Endodermal cell (in vitro differentiated cells): ENCODE data around the gene PACRG. TPM values are rescaled to one million over a fixed set of nuclear protein-coding genes. Genes with fewer than 3 reads are reported as not detected.

ENCODE experiments used
- DNase-seq: peaks from one replicate; pipeline ENCODE4 v3.0.0-alpha.2; 2017
- H3K27ac ChIP-seq: 2 replicates; pipeline ENCODE4 v1.5.1; 2013; ENCODE audit warnings: mild to moderate bottlenecking, low read depth, low read length, moderate library complexity
- H3K27me3 ChIP-seq: 2 replicates; pipeline ENCODE4 v1.6.1; 2013; ENCODE audit warnings: mild to moderate bottlenecking, low read length, moderate library complexity; ENCODE audit not compliant: insufficient read depth, control insufficient read depth, poor library complexity, severe bottlenecking
- H3K36me3 ChIP-seq: 2 replicates; pipeline ENCODE4 v1.7.0; 2013; ENCODE audit warnings: mild to moderate bottlenecking, low read length, moderate library complexity; ENCODE audit not compliant: control insufficient read depth, insufficient read depth
- H3K4me1 ChIP-seq: one replicate; pipeline ENCODE4 v1.7.0; 2013; ENCODE audit warnings: low read length; ENCODE audit not compliant: control insufficient read depth, insufficient read depth
- H3K4me3 ChIP-seq: 2 replicates; pipeline ENCODE4 v1.5.1; 2013; ENCODE audit warnings: mild to moderate bottlenecking, low read length, moderate library complexity
- H3K9ac ChIP-seq: 2 replicates; pipeline ENCODE4 v1.6.1; 2013; ENCODE audit warnings: mild to moderate bottlenecking, low read length, moderate library complexity; ENCODE audit not compliant: poor library complexity, severe bottlenecking; ENCODE audit errors: extremely low read depth
- H3K9me3 ChIP-seq: 2 replicates; pipeline ENCODE4 v1.6.1; 2013; ENCODE audit warnings: mild to moderate bottlenecking, low read length, moderate library complexity; ENCODE audit not compliant: control insufficient read depth
- H3K27ac Mint-ChIP-seq: 2 replicates; pipeline ENCODE4 v1.8.0; 2020; ENCODE audit warnings: mixed read lengths
- H3K27me3 Mint-ChIP-seq: 2 replicates; pipeline ENCODE4 v1.8.0; 2021; ENCODE audit warnings: mild to moderate bottlenecking, mixed read lengths; ENCODE audit not compliant: insufficient read depth
- H3K36me3 Mint-ChIP-seq: 2 replicates; pipeline ENCODE4 v1.8.0; 2020; ENCODE audit warnings: low read depth, mixed read lengths
- H3K4me1 Mint-ChIP-seq: 2 replicates; pipeline ENCODE4 v1.8.0; 2020; ENCODE audit warnings: mixed read lengths
- H3K4me3 Mint-ChIP-seq: 2 replicates; pipeline ENCODE4 v1.8.0; 2020; ENCODE audit warnings: mild to moderate bottlenecking, moderate library complexity, mixed read lengths
- H3K9me3 Mint-ChIP-seq: 2 replicates; pipeline ENCODE4 v1.8.0; 2020; ENCODE audit warnings: mild to moderate bottlenecking, mixed read lengths
- CTCF ChIP-seq: fragments of 200-600 bp; sonication (generic); conservative IDR thresholded peaks from 2 replicates; pipeline ENCODE4 v1.5.0; 2021; ENCODE audit warnings: antibody characterized with exemption, mild to moderate bottlenecking
- WGBS, 2 experiments: methylation state at CpG; one replicate each; pipeline versions ENCODE4 v1.1.5 to v1.1.7; 2013; ENCODE audit warnings: missing lambda C conversion rate in 2 of 2, mixed read lengths in 1 of 2; ENCODE audit not compliant: insufficient coverage in 1 of 2, insufficient read length in 1 of 2; 5-methylcytosine and 5-hydroxymethylcytosine counted together
- total RNA-seq, 2 donors: library from RNA; stranded (reverse); fragmentation: NEBNext Ultra II Directional in 1 of 2; extraction: Animal tissue kit (Norgen Biotek cat#: 25700) in 1 of 2; gene quantifications; 2 replicates in 1 of 2; 3 replicates in 1 of 2; pipeline ENCODE4 v1.2.1, GENCODE V29; 2021

The PACRG gene
- total RNA-seq, 2 donors from 2014 or later, result 0.42 to 0.44 TPM

GRCh38 chr6:163226181-163226835 lies 498.5 kb downstream of the PACRG start:
- H3K9me3 Mint-ChIP-seq, result no peaks in the 10 kb centered on the region
- H3K27me3 ChIP-seq, result no peaks in the 10 kb centered on the region
- no peaks in the 10 kb centered on the region for H3K4me1 Mint-ChIP-seq
- no peaks in the 10 kb centered on the region for H3K36me3 Mint-ChIP-seq
- no peak for TF ChIP-seq CTCF
- H3K4me1 ChIP-seq, result no peaks in the 10 kb centered on the region
- WGBS, 2 experiments, result 91 to 96% methylated on average over 8 to 9 of the region's 9 CpGs
- H3K9me3 ChIP-seq, result no peaks in the 10 kb centered on the region
- H3K36me3 ChIP-seq, result no peaks in the 10 kb centered on the region
- no peak overlapping the region for H3K27ac ChIP-seq
- no peak overlapping the region for H3K27ac Mint-ChIP-seq
- H3K27me3 Mint-ChIP-seq, result no peaks in the 10 kb centered on the region
- no peak for DNase-seq
- no peak overlapping the region for H3K9ac ChIP-seq
- no peak overlapping the region for H3K4me3 ChIP-seq
- no peak overlapping the region for H3K4me3 Mint-ChIP-seq

DNA sequence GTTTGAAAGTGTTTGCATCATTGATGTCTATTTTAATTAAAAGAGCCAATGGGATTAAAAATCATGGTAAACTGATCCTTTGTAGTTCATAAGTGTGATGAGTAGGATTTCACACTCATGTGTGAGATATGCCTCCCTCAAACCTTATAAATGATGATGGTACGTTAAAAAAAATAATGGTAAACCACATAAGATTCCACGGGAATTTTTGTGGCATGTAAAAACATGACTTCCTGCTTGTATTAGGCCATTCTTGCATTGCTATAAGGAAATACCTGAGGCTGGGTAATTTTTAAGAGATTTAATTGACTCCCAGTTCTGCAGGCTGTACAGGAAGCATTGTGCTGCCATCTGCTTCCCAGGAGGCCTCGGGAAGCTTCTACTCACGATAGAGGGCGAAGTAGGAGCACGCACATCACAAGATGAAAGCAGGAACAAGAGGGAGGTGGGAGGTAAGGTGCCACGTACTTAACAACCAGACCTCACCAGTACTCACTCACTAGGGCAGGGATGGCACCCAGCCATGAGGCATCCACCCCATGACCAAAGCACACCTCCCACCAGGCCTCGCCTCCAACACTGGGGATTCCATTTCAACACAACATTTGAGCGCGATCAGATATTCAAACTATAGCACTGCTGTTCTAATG lies 499.2 kb downstream of the PACRG start:
- no peak for DNase-seq
- Mint-ChIP-seq H3K4me1 (no peaks in the 10 kb centered on the region), H3K27me3 (no peaks in the 10 kb centered on the region), H3K4me3 (no peak overlapping the region), H3K36me3 (no peaks in the 10 kb centered on the region), H3K9me3 (no peaks in the 10 kb centered on the region), H3K27ac (no peak overlapping the region)
- no peaks in the 10 kb centered on the region for H3K27me3 ChIP-seq
- no peaks in the 10 kb centered on the region for H3K36me3 ChIP-seq
- TF ChIP-seq CTCF, result no peak
- no peaks in the 10 kb centered on the region for H3K4me1 ChIP-seq
- H3K9me3 ChIP-seq, result no peaks in the 10 kb centered on the region
- WGBS, 2 experiments, result 81 to 88% methylated on average over 2 to 10 of the region's 10 CpGs
- no peak overlapping the region for H3K9ac ChIP-seq
- H3K4me3 ChIP-seq, result no peak overlapping the region
- H3K27ac ChIP-seq, result no peak overlapping the region

DNA sequence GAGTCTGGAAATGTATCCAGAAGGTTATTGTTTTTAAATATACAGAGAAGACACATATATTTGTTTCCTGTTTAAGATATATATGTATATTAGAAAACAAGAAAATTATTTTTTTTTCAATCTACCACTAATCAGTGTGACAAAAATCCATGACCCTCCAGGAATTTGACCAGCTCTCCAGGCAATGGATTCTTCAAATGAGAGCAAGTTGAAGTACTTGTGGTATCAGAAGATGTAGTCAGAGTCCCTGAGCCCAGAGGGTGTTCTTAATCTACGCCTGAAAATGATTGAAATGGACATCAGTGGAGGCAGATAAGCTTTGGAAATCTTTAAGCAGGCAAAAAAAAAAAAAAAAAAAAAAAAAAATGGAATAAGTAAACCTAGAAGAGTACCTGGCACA lies 500.3 kb downstream of the PACRG start:
- H3K36me3 ChIP-seq, result no peaks in the 10 kb centered on the region
- no peak overlapping the region for H3K4me3 ChIP-seq
- Mint-ChIP-seq H3K27ac (no peak overlapping the region), H3K36me3 (no peaks in the 10 kb centered on the region), H3K4me3 (no peak overlapping the region), H3K4me1 (no peaks in the 10 kb centered on the region), H3K27me3 (no peaks in the 10 kb centered on the region), H3K9me3 (no peaks in the 10 kb centered on the region)
- 88% methylated on average over 1 of the region's 1 CpG; no CpG with 5 or more reads in 1 of the 2 experiments for WGBS, 2 experiments
- DNase-seq, result no peak
- H3K9me3 ChIP-seq, result no peaks in the 10 kb centered on the region
- no peak overlapping the region for H3K27ac ChIP-seq
- H3K9ac ChIP-seq, result no peak overlapping the region
- no peak for TF ChIP-seq CTCF
- H3K27me3 ChIP-seq, result no peaks in the 10 kb centered on the region
- no peaks in the 10 kb centered on the region for H3K4me1 ChIP-seq
